H1 (cell line): ENCODE measurements around the gene PRPF6. TPM values are rescaled to one million over a fixed set of nuclear protein-coding genes. Genes with fewer than 3 reads are reported as not detected.
A peak's percentile ranks its signal among the peaks of the same experiment; 100 is the strongest.

Experiments
- CTCF ChIA-PET: fragments of 300-600 bp; sonication (Branson Sonifier 250); formaldehyde crosslinking; loops from one replicate; lab custom pipeline; 2021; ENCODE audit not compliant: partially characterized antibody; lab: Charles Lee
- POLR2A ChIA-PET: fragments of 300-600 bp; sonication (Branson Sonifier 250); formaldehyde crosslinking; loops from one replicate; lab custom pipeline; 2021; ENCODE audit warnings: inconsistent platforms; ENCODE audit not compliant: partially characterized antibody; lab: Charles Lee
- DNase-seq, 2 experiments: peaks; one replicate each; pipeline versions ENCODE4 v3.0.0 to v3.0.0-alpha.2; 2010 to 2022; ENCODE audit warnings: low spot score in 2 of 2, low read depth in 1 of 2, mixed read lengths in 1 of 2
- FAIRE-seq: peaks from 2 replicates; lab custom pipeline; 2011; peaks lifted over from hg19 to GRCh38; lab: Jason Lieb, UNC
- H2AFZ ChIP-seq: 2 replicates; pipeline ENCODE4 v1.8.1; 2012; ENCODE audit warnings: low read length, inconsistent platforms
- H2AK5ac ChIP-seq: 2 replicates; pipeline ENCODE4 v1.6.1; 2013; ENCODE audit warnings: low read depth, low read length
- H2BK120ac ChIP-seq: replicated peaks from 2 replicates; pipeline ENCODE3; 2013; ENCODE audit warnings: low read depth, low read length, inconsistent platforms
- H2BK12ac ChIP-seq: 2 replicates; pipeline ENCODE4 v1.6.1; 2013; ENCODE audit warnings: low read depth, low read length
- H2BK15ac ChIP-seq: 2 replicates; pipeline ENCODE4 v1.6.1; 2013; ENCODE audit warnings: low read length
- H2BK20ac ChIP-seq: 2 replicates; pipeline ENCODE4 v1.6.1; 2013; ENCODE audit warnings: low read length
- H2BK5ac ChIP-seq: 2 replicates; pipeline ENCODE4 v1.6.1; 2013; ENCODE audit warnings: low read depth, low read length
- H3K14ac ChIP-seq: 2 replicates; pipeline ENCODE4 v1.6.1; 2013; ENCODE audit warnings: inconsistent platforms; ENCODE audit not compliant: insufficient read length
- H3K18ac ChIP-seq: 2 replicates; pipeline ENCODE4 v1.6.1; 2013; ENCODE audit warnings: low read length; ENCODE audit errors: extremely low read depth
- H3K23ac ChIP-seq: 2 replicates; pipeline ENCODE4 v1.6.1; 2013; ENCODE audit warnings: inconsistent platforms; ENCODE audit not compliant: insufficient read length
- H3K23me2 ChIP-seq: 2 replicates; pipeline ENCODE4 v1.6.1; 2013; ENCODE audit warnings: low read depth, low read length
- H3K27ac ChIP-seq: 2 replicates; pipeline ENCODE4 v1.6.1; 2011; ENCODE audit warnings: low read depth, low read length, inconsistent platforms
- H3K27me3 ChIP-seq, 4 experiments: replicated peaks in 1 of 4; 1 replicate in 1 of 4; 2 replicates in 3 of 4; pipeline versions ENCODE4 v1.6.1 to v1.8.1; 2011 to 2013; ENCODE audit warnings: low read length in 3 of 4, mild to moderate bottlenecking in 3 of 4, inconsistent platforms in 2 of 4, mixed read lengths in 2 of 4, moderate library complexity in 1 of 4; ENCODE audit not compliant: control insufficient read depth in 3 of 4, insufficient read depth in 3 of 4; ENCODE audit errors: extremely low read depth in 1 of 4
- H3K36me3 ChIP-seq, 4 experiments: 2 replicates each; pipeline versions ENCODE4 v1.6.1 to v1.8.1; 2011 to 2013; ENCODE audit warnings: mild to moderate bottlenecking in 4 of 4, low read length in 3 of 4, moderate library complexity in 2 of 4, control low read depth in 1 of 4, inconsistent platforms in 1 of 4; ENCODE audit not compliant: insufficient read depth in 4 of 4, control insufficient read depth in 2 of 4
- H3K4ac ChIP-seq: replicated peaks from 2 replicates; pipeline ENCODE3; 2013; ENCODE audit warnings: low read length, low read depth, mixed read lengths, inconsistent platforms; ENCODE audit not compliant: insufficient read length
- H3K4me1 ChIP-seq, 4 experiments: replicated peaks in 1 of 4; 1 replicate in 1 of 4; 2 replicates in 3 of 4; pipeline versions ENCODE4 v1.6.1 to v1.8.1; 2011 to 2013; ENCODE audit warnings: low read length in 3 of 4, inconsistent platforms in 2 of 4, mixed read lengths in 1 of 4; ENCODE audit not compliant: insufficient read depth in 4 of 4, control insufficient read depth in 3 of 4
- H3K4me2 ChIP-seq, 2 experiments: 2 replicates each; pipeline versions ENCODE4 v1.6.1 to v1.8.1; 2011 to 2013; ENCODE audit warnings: low read depth in 2 of 2, low read length in 2 of 2, control low read depth in 1 of 2, inconsistent platforms in 1 of 2, mild to moderate bottlenecking in 1 of 2; ENCODE audit not compliant: insufficient read depth in 1 of 2
- H3K4me3 ChIP-seq, 4 experiments: fragments of 200-600, 300-600 bp in 1 of 4; sonication (generic), shearing (Covaris generic), sonication (Bioruptor Twin) in 1 of 4; 2 replicates each; pipeline versions ENCODE4 v1.5.1 to v1.8.1; 2011 to 2016; ENCODE audit warnings: low read length in 4 of 4, low read depth in 3 of 4, control low read depth in 2 of 4, inconsistent platforms in 2 of 4, mild to moderate bottlenecking in 2 of 4, mixed read lengths in 1 of 4, moderate library complexity in 1 of 4; ENCODE audit not compliant: insufficient read depth in 2 of 4; ENCODE audit errors: extremely low read depth in 1 of 4
- H3K56ac ChIP-seq: replicated peaks from 2 replicates; pipeline ENCODE3; 2013; ENCODE audit warnings: low read depth, mild to moderate bottlenecking, mixed read lengths, low read length, inconsistent platforms; ENCODE audit not compliant: insufficient read length
- H3K79me1 ChIP-seq: 2 replicates; pipeline ENCODE4 v1.6.1; 2013; ENCODE audit warnings: low read depth, low read length, control low read depth
- H3K79me2 ChIP-seq, 2 experiments: 2 replicates each; pipeline versions ENCODE4 v1.6.1 to v1.8.1; 2012 to 2013; ENCODE audit warnings: low read length in 2 of 2, mild to moderate bottlenecking in 2 of 2, inconsistent platforms in 1 of 2; ENCODE audit not compliant: insufficient read depth in 2 of 2, control insufficient read depth in 1 of 2
- H3K9ac ChIP-seq, 4 experiments: replicated peaks in 1 of 4; 1 replicate in 1 of 4; 2 replicates in 3 of 4; pipeline versions ENCODE4 v1.6.1 to v1.8.1; 2011 to 2013; ENCODE audit warnings: low read depth in 3 of 4, low read length in 3 of 4, control low read depth in 2 of 4, mild to moderate bottlenecking in 2 of 4, moderate library complexity in 2 of 4, inconsistent platforms in 1 of 4; ENCODE audit errors: extremely low read depth in 1 of 4
- H3K9me3 ChIP-seq, 2 experiments: 2 replicates each; pipeline versions ENCODE4 v1.6.1 to v1.8.1; 2012 to 2013; ENCODE audit warnings: mild to moderate bottlenecking in 2 of 2, moderate library complexity in 2 of 2, control low read depth in 1 of 2, inconsistent platforms in 1 of 2, low read depth in 1 of 2, low read length in 1 of 2, mixed read lengths in 1 of 2; ENCODE audit not compliant: insufficient read depth in 2 of 2
- H4K20me1 ChIP-seq, 2 experiments: replicated peaks in 1 of 2; 2 replicates each; pipeline versions ENCODE3 to v1.8.1; 2011 to 2013; ENCODE audit warnings: inconsistent platforms in 2 of 2, low read length in 2 of 2, mild to moderate bottlenecking in 1 of 2; ENCODE audit not compliant: insufficient read depth in 2 of 2, control insufficient read depth in 1 of 2
- H4K5ac ChIP-seq: 2 replicates; pipeline ENCODE4 v1.6.1; 2013; ENCODE audit warnings: low read length, low read depth, mixed read lengths, inconsistent platforms; ENCODE audit not compliant: insufficient read length
- H4K8ac ChIP-seq: 2 replicates; pipeline ENCODE4 v1.8.0; 2013; ENCODE audit warnings: mild to moderate bottlenecking, moderate library complexity, low read length, inconsistent platforms; ENCODE audit not compliant: insufficient read depth; ENCODE audit errors: extremely low read depth
- H4K91ac ChIP-seq: replicated peaks from 2 replicates; pipeline ENCODE3; 2013; ENCODE audit warnings: low read length, mixed read lengths, inconsistent platforms; ENCODE audit not compliant: insufficient read length
- ASH2L ChIP-seq: fragments of 200-600, 300-600 bp; sonication (generic); IDR thresholded peaks from one replicate; pipeline ENCODE4 v1.7.1; 2017; ENCODE audit warnings: low read length
- CBX8 ChIP-seq: fragments of 300-800, 300-1000 bp; sonication (generic); IDR thresholded peaks from 2 replicates; pipeline ENCODE4 v1.7.1; 2016; ENCODE audit warnings: low read depth, low read length, borderline replicate concordance
- CREB1 ChIP-seq: IDR thresholded peaks from 2 replicates; pipeline ENCODE4 v1.6.1; 2012; ENCODE audit warnings: inconsistent platforms
- JUN ChIP-seq: IDR thresholded peaks from 2 replicates; pipeline ENCODE4 v1.6.1; 2011; ENCODE audit warnings: low read depth, mild to moderate bottlenecking, improper control_type of control experiment, low read length
- POLR2AphosphoS5 ChIP-seq: IDR thresholded peaks from 2 replicates; pipeline ENCODE4 v1.6.1; 2011; ENCODE audit warnings: low read depth, low read length
- POU5F1 ChIP-seq: IDR thresholded peaks from 2 replicates; pipeline ENCODE4 v1.6.1; 2011; ENCODE audit warnings: low read depth, mild to moderate bottlenecking, low read length, moderate library complexity
- SIN3A ChIP-seq, 2 experiments: IDR thresholded peaks in 1 of 2; conservative IDR thresholded peaks in 1 of 2; 2 replicates each; pipeline ENCODE4 v1.6.1; 2011 to 2012; ENCODE audit warnings: low read length in 2 of 2, improper control_type of control experiment in 1 of 2, low read depth in 1 of 2, mild to moderate bottlenecking in 1 of 2
- TAF1 ChIP-seq: IDR thresholded peaks from 2 replicates; pipeline ENCODE4 v1.6.1; 2011; ENCODE audit warnings: mild to moderate bottlenecking, low read depth, low read length
- TAF7 ChIP-seq: optimal IDR thresholded peaks from 2 replicates; pipeline ENCODE3; 2011; ENCODE audit warnings: low read depth, mild to moderate bottlenecking, inconsistent platforms, low read length, moderate library complexity, borderline replicate concordance
- YY1 ChIP-seq: IDR thresholded peaks from 2 replicates; pipeline ENCODE4 v1.6.1; 2011; ENCODE audit warnings: low read depth, mild to moderate bottlenecking, low read length
- WGBS, 2 experiments: shearing (Covaris generic) in 1 of 2; methylation state at CpG; one replicate each; pipeline versions ENCODE4 v1.1.6 to v1.1.7; 2013 to 2015; ENCODE audit warnings: low lambda C conversion rate in 2 of 2, mixed read lengths in 2 of 2, inconsistent platforms in 1 of 2, low coverage in 1 of 2, missing lambda C conversion rate in 1 of 2; ENCODE audit not compliant: insufficient replicate concordance in 2 of 2, insufficient coverage in 1 of 2, insufficient read length in 1 of 2; ENCODE audit errors: extremely low coverage in 1 of 2, missing lambda C conversion rate in 1 of 2; 5-methylcytosine and 5-hydroxymethylcytosine counted together
- polyA plus RNA-seq, 7 experiments: library from polyadenylated mRNA; depleted of rRNA in 3 of 7; stranded (reverse) in 5 of 7; unstranded in 2 of 7; fragments of >200 nt in 5 of 7; fragments of 200-250 nt in 2 of 7; gene quantifications; 1 replicate in 5 of 7; 2 replicates in 1 of 7; 4 replicates in 1 of 7; pipeline versions ENCODE4 v1.2.1 to v1.2.3, GENCODE V29; 2011 to 2013; ENCODE audit warnings: missing spikeins in 2 of 7, mixed read lengths in 2 of 7
- total RNA-seq: library from RNA; stranded (reverse); fragmentation: NEBNext Ultra II Directional; extraction: Animal tissue kit (Norgen Biotek cat#: 25700); gene quantifications from 2 replicates; pipeline ENCODE4 v1.2.1, GENCODE V29; 2021
- TF ChIP-seq, protein P1 (sequence below): IDR thresholded peaks from 2 replicates; pipeline ENCODE4 v1.6.1; 2011; ENCODE audit warnings: low read depth, mild to moderate bottlenecking, low read length; ENCODE audit not compliant: insufficient read depth

Gene PRPF6
- total and polyA plus RNA-seq, 2 of the 8 experiments (the other 6 are each of a cell fraction or from before 2014, with no cell fraction given), result 27.9 to 76.9 TPM

DNA sequence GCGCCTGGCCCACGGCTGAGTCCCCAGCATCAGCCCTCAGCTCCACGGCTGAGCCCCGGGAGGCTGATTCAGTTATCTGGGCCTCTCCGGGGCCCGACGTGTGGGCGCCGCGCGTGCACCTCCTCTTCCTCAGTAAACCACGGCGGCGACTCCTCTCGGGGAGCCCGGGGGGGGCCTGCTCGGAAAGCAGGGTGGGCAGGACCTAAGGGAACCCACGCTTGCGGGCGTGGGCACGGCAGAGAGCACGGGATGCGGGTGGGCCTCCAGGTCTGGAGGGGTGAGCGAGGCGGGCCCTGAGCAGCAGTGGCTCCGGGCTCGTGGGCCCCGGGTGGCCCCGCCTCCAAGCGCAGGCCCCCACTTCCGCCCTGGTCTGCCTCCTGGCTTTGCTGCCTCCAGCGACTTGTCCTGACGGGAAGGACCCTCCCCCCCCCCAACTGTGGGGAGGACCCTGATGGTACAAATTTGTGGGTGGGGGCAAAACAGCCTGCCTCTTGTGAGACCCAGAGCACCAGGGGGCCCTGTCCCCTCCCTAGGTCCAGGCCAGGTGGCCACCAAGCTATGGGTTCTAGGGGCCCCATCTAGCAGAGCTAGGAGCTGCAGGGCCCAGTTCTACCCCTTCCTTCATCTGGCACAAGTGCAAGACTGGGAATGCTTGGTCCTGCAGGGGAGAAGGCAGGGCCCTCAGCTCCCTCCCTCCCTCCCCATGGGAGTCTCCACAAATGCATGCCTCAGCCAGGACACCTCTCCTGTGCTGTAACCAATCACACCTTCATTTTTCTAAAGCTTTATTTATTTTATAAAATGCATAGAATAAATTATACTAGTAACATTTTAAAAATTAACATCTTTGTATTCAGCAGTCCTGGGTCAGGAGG, 41.6 kb upstream of the PRPF6 start:
- H2AK5ac ChIP-seq, result no peak overlapping the region; the same call in 1 of the 2 replicates
- H3K9ac ChIP-seq, result peak overlapping the region in 3 of 4 experiments; percentile 26 to 53 (median 42); a peak in 5 of 7 replicates
- H3K56ac ChIP-seq, result no peak overlapping the region
- H3K36me3 ChIP-seq, result peaks cover 3 to 16% (median 9%) of the 10 kb centered on the region in 4 experiments; a peak in 4 of 8 replicates
- H3K79me1 ChIP-seq, result no peaks in the 10 kb centered on the region
- H3K4me1 ChIP-seq, result peaks cover 0 to 28% (median 13%) of the 10 kb centered on the region in 4 experiments; a peak in 6 of 7 replicates
- H3K4me2 ChIP-seq, result peak overlapping the region; percentile 73 to 98
- H2BK15ac ChIP-seq, result no peak overlapping the region
- no peak overlapping the region for H2BK20ac ChIP-seq
- H2BK12ac ChIP-seq, result no peak overlapping the region
- no peaks in the 10 kb centered on the region for H3K9me3 ChIP-seq
- H4K91ac ChIP-seq, result peak overlapping the region; percentile 81
- H3K27me3 ChIP-seq, result no peaks in the 10 kb centered on the region
- no peak overlapping the region for H3K4ac ChIP-seq
- H3K23ac ChIP-seq, result no peak overlapping the region
- no peak for FAIRE-seq
- H3K23me2 ChIP-seq, result peaks cover 12% of the 10 kb centered on the region
- DNase-seq, result no peak
- no peak overlapping the region for H4K5ac ChIP-seq
- ChIA-PET POLR2A (interaction anchor here (0.6 to 7.8 kb wide), 7 partner anchors 14 to 217 kb away, joined by 3 to 68 read pairs (median 5); partner anchors contain the start of gene UCKL1), CTCF (interaction anchor here (0.6 to 5.4 kb wide), 6 partner anchors 16 to 241 kb away, joined by 3 to 28 read pairs (median 3); partner anchors contain the start of gene LIME1)
- H3K4me3 ChIP-seq, result peak overlapping the region; percentile 52 to 65 (median 57)
- H2BK120ac ChIP-seq, result no peak overlapping the region
- peaks cover 4 to 24% of the 10 kb centered on the region in 2 experiments for H4K20me1 ChIP-seq
- H2AFZ ChIP-seq, result no peak overlapping the region
- peak overlapping the region; percentile 60 for H3K18ac ChIP-seq
- H3K14ac ChIP-seq, result no peak overlapping the region
- no peak overlapping the region for H3K27ac ChIP-seq
- H3K79me2 ChIP-seq, result no peaks in the 10 kb centered on the region
- WGBS, 2 experiments, result 27% methylated on average over 18 of the region's 33 CpGs; no CpG with 5 or more reads in 1 of the 2 experiments
- H4K8ac ChIP-seq, result peak overlapping the region; percentile 42; the same call in 1 of the 2 replicates
- H2BK5ac ChIP-seq, result 0 out of 2 replicates have a peak overlapping the region, but pooled peaks have one; percentile 24
- TF ChIP-seq TAF1 (no peak), JUN (no peak), POU5F1 (no peak), POLR2AphosphoS5 (no peak), TAF7 (no peak), CREB1 (no peak; the same call in 1 of the 2 replicates), SIN3A (conservative IDR thresholded peaks at IDR 0.05 in 1 of 2, IDR thresholded peaks at IDR 0.05 in 1 of 2; ENCODE audit: low read depth in 1 of 2, low read length in 2 of 2) (no peak), CBX8 (no peak), YY1 (no peak), ASH2L (no peak)
- TF ChIP-seq, protein P1, sequence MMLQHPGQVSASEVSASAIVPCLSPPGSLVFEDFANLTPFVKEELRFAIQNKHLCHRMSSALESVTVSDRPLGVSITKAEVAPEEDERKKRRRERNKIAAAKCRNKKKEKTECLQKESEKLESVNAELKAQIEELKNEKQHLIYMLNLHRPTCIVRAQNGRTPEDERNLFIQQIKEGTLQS, result no peak
